T-helper 2 cell (primary cell): Measurements from ENCODE around the gene ZNF563.
"Not testable (repeated sequence)": the region's sequence is repeated elsewhere in the genome, so short reads cannot be mapped to it uniquely, and the experiment has no call there.

Experiments
- DNase-seq, 5 experiments: peaks; one replicate each; pipeline versions ENCODE4 v3.0.0 to v3.0.0-alpha.2; 2012 to 2022
- total RNA-seq, 2 donors: gene quantifications; one replicate each; lab custom pipeline; 2026; lab: John Stamatoyannopoulos, UW

Gene ZNF563
- 5.9 to 9.7 reads per million in 2 donors for total RNA-seq

DNA sequence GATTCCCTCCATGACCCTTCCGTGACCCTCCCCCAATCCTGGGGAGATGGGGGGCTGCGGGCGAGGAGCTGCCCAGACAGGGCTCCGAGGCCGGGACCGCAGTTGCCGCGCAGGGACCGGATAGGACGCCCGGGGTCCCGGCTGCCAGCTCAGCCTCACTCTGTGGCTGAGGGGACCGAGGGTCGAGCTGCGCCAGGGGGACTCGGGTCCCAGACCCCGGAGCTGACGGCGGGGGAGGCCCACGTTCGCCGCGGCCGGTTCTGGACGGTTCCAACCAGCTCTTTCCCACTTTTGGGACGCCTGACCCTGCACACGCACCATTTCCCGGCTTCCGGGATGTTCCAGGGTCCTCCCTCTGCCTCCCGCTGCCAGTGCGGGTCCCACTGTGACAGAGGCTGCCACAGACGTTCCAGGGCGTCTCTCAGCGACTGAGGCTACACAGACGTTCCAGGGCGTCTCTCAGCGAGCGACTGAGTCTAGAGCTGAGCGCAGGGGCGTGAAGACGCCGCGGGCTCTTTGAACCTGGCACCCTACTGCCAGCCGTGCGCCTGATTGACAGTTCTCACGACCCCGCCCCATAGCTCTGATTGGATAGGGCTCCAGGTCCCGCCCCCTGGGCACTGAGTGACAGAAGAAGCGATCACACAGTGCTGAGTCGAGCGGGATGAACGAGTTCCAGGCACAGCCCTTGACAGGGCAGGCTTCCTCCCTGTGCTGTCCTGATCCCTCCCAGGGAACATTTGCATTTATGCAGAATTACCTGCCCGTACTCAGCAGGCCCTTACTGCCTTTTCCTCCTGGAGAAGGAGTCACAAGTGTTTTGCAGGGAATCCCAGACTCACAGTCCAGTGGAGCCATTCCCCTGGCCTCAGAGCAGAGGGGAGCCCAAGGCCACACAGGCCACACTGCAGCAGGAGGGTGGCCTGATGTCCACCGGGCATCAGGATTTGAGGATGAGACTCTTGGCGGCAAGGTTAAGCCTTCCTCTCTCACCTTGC, at the start of gene ZNF563:
TSS of gene ZNF563 (minus strand) at position 472 of the 998 bp plus-strand sequence. CDS start at position 321, 151 bp downstream.
- peak; percentile 82 to 98 (median 94) for DNase-seq

DNA sequence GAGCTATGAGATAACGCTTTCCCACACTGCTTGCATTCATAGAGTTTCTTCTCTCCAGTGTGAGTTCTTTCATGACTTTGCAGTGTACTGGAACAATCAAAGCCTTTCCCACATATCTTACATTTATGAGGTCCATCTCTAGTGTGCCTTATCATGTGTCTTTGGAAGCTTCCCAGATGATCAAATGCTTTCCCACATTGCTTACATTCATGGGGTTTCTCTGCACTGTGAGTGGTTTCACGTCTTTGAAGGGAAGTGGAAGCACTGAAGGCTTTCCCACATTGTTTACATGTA, 47.0 kb upstream of the ZNF563 start:
- DNase-seq = no peak

DNA sequence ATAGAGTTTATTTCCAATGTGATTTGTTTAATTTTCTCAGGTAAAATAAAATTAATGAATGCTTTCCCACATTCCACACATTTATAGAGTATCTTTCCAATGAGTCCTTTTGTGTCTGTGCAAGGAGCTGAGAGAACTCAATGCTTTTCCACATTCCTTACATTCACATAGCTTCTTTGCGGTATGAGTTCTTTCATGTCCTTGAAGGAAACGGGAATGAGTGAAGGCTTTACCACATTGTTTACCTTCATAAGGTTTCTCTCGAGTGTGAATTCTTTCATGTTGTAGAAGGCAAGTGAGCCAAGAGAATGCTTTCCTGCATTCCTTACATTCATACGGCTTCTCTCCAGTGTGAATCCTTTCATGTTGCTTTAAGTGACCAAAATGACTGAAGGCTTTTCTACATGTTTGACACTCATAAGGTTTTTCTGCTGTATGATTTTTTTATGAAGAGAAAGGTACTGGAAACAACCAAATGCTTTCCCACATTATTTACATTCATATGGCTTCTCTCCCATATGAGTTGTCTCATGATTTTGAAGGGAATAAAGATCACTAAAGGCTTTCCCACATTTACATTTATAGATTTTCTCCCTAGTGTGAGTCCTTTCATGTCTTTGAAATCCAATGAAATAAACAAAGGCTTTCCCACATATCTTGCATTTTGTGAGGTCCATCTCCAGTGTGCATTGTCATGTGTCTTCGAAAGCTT, 46.5 kb upstream of the ZNF563 start:
- DNase-seq = no peak

DNA sequence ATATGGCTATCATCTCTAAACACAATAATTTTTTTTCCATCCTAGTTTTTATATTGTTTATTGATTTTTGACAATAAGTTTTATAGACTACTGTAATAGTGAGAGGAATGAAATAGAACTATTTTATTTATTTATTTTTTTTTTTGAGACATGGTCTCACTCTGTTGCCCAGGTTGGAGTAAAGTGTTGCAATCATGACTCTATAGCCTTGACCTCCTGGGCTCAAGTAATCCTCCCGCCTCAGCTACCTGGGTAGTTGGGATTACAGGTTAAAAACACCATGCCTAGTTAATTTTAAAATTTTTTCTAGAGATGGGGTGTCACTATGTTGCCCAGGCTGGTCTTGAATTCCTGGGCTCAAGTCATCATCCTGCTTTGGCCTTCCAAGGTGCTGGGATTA, 40.6 kb upstream of the ZNF563 start:
- DNase-seq = no peak

DNA sequence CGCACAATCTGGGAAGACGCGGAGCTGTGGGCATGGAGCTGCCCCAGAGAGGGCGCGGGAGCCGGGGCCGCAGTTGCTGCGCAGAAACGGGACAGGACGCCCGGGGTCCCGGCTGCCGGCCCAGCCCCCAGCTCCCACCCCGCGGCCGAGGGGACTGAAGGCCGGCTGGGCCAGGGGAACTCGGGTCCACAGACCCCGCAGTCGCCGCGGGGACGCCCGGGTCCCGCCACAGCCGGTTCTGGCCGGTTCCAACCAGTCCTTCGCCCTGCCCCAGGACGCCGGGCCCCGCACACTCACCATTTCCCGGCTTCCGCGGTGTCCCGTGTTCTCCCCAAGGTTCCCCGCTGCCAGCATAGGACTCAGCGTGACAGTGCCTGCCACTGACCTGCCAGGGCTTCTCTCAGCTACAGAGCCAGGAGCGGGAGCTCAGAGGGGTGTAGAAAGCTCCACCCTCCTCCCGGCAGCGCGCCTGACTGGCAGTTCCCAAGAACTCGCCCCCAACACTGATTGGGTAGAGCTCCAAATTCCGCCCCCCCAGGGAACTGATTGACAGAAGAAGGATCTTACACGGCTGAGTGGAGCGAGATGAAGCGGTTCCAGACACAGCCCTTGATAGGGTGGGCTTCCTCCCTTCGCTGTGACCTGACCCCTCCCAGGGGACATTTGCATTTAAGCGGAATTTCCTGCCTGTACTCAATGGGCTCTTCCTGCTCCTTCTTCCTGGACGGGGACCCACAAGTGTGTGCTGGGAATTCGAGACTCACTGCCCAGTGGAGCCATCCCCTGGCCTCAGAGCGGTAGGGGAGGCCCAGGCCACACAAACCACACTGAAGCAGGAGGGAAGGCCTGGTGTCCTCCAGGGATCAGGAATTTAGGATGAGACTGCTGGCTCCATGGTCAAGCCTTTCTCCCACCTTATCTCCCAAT, 32.1 kb upstream of the ZNF563 start, which contains the start of gene ZNF442:
TSS of gene ZNF442 (minus strand) at position 448 of the 927 bp plus-strand sequence. CDS start 2,052 bp downstream, outside the sequence.
- DNase-seq = peak; percentile 37 to 86 (median 68)

DNA sequence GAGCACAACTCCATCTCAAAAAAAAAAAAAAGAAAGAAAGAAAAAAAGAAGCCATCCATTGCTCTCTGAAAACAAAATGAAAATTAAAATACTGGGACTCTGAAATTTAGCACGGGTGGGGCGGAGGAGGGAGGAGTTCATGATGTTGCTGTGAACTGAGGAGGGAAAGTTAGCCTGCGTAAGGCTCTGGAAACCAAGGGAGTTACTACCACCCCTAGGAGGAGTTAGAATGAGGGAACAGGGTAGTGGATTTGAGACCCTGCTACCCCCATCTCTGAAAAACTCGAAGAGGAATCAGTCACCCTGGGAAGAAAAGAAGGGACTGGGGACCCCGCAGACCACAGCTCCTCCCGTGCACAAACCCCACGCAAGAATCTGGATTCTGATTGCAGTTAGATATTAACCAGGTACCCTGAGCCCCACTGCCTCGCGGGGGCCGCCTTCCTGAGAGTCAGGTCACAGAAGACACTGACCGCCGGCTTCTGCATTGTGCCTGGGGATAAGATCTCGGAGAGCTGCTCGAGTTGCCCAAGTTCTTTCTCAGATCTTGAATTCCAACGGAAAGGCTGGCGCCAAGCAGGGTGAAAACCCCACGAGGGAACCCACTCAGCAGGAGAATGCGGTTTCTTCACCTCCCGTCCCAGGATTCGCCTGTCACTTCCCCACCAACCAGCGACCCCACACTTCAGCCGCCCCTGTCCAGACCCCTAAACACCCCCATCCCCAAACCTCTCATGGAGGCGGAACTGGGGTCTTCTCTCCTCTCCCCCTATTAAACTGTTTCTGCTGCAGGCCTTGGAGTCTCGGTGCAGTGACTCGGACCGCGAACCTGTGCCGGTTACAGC, 31.2 kb upstream of the ZNF563 start:
- DNase-seq = no peak

DNA sequence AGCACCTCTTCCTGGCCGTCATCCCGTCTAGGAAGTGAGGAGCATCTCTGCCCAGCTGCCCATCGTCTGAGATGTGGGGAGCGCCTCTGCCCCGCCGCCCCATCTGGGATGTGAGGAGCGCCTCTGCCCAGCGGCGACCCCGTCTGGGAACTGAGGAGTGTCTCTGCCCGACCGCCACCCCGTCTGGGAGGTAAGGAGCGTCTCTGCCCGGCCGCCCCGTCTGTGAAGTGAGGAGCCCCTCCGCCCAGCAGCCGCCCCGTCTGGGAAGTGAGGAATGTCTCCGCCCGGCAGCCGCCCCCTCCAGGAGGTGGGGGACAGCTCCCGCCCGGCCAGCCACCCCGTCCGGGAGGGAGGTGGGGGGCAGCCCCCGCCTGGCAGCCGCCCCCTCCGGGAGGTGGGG, 28.8 kb upstream of the ZNF563 start:
- DNase-seq = not testable (repeated sequence)

DNA sequence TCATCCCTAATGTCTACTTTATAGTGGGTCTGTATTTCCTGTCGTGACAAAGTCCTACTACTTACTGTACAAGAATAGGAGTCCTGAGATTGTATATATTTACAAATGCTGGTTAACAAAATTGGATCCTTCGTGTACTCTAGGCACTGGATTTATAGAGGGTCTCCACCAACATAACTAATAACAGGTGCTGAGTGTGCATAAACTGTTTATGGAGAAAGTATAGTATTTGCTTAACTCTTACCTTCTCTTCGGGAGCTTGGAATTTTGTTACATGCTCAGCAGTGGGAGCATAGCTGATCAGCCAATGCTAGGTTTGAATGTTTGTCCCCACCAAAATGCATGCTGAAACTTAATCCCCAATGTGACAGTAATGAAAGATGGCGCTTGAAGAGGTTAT, 19.9 kb upstream of the ZNF563 start:
- no peak for DNase-seq

DNA sequence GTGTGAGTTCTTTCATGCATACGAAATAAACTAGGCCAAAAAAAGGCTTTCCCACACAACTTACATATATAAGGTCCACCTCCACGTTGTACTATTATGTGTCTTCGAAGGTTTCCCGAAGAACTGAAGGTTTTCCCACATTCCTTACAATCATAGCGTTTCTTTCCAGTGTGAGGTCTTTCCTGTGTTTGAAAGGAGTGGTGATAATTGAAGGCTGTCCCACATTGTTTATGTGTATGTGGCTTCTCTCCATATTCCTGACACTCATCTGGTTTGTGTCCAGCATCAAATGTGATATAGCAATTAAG, 17.4 kb upstream of the ZNF563 start:
- DNase-seq = no peak

DNA sequence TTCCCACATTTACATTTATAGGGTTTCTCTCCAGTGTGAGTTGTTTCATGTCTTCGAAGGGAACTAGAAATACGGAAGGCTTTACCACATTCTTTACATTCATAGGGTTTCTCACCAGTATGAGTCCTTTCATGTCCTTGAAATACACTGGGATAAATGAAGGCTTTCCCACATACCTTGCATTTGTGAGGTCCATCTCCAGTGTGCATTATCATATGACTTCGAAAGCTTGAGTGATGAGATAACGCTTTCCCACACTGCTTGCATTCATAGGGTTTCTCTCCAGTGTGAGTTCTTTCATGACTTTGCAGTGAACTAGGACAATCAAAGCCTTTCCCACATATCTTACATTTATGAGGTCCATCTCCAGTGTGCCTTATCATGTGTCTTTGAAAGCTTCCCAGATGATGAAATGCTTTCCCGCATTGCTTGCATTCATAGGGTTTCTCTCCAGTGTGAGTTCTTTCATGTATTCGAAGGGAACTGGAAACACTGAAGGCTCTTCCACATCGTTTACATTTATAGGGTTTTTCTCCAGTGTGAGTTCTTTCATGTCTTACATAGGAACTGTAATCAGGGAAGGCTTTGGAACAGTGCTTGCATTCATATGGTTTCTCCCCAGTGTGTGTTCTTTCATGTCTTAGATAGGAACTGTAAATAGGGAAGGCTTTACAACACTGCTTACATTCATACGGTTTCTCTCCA, 16.9 kb upstream of the ZNF563 start:
- no peak for DNase-seq

DNA sequence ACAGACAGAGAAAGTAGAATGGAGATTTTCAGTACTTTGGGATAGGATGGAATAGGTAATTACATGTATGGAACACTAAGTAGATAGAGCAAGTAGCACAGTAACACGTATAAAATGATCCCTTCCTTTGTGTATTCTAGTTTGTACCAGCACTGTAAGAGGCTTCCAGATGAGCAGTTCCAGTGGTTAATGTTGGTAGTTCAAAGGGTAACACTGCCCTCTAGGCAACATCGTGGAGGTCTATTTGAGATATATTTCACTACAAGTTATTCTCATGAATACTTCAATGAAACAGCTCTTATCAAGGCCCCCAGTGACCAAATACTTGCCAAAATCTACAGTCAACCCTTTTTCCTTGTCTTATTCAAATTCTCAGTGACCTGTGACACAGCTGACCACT, 13.5 kb upstream of the ZNF563 start:
- peak in 1 of 5 experiments; percentile 28 for DNase-seq

DNA sequence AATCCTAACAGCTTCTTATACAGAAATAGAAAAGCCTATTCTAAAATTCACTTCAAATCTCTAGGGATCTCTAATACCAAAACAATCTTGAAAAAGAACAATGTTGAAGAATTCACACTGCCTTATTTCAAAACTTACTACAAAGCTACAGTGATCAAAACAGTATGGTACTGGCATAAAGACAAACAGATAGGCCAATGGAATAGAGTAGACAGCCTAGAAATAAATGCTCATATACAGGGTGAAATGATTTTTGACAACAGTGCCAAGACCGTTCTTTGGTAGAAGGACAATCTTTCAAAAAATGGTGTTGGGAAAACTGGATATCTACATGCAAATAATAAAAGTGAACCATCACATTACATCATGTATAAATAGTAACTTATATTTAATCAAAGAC, 11.8 kb upstream of the ZNF563 start:
- DNase-seq = no peak

DNA sequence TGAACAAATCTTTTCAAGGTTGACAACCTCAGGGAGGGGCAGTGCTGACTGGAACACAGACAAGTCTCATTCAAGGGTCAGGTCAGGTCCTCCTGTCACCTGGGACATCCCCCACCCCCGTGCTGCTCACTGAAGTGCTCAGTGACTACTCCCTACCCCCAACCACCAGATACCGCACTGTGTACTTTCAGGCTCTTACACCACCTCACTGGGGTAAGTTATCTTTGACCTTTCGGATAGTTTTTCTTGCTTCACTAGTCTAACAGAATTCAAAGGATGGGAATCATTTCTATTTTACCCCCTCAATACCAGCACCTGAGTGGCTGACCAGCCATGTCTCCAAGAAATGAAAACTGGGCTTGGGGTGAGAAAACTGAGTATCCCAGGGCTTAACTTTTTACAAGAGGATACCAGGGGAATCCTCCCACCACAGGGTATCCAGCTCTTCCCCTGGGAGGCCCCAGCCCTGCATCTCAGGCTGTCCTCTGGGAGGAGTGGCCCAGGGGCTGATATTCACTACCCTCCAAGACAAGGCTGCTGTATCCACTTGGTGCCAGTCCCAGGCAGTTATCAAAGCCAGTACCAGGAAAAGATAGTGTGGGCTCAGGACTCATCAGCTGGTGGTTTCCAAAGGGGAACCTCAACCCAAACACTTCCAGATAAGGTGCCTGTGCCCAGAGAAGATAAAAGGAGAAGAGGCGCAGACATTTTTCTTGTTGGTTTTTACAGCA, 2.1 kb downstream of the ZNF563 start:
- DNase-seq = peak in 3 of 5 experiments; percentile 7 to 68 (median 16)

DNA sequence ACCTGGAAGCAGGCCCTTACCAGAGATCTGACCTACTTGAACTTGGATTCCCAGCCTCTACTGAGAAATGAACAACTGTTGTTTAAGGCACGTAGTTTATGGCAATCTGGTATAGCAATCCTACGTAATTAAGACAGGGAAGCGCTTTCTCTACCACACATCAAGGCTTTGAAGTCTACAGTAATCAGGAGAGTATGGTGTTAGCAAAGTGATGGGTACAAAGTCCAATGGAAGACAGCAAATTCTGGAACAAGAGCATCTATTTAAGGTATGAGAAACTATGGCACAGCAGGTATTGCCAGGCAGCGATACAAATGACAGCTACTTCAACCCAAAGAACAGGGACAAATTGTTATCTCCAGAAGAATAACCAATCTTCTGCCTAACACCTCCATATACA, 3.1 kb downstream of the ZNF563 start:
- DNase-seq = no peak

DNA sequence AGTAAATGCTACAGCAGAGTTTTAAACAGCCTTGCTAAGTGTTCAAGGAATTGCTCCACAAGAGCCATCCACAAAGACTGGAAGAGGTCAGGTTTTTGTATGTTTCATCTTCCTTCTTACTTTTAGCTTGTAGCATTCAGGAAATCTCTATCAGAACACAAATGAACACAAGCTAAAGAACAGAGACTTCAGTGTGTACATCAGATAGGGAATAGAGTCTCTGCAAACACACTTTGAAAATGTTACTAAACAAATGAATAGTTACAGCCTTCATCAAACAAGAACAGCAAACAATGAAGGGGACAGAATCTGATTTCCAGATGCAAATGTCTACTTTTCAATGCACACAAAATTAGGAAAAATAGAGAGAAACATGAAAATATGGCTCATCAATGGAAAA, 7.7 kb downstream of the ZNF563 start:
- DNase-seq = no peak

DNA sequence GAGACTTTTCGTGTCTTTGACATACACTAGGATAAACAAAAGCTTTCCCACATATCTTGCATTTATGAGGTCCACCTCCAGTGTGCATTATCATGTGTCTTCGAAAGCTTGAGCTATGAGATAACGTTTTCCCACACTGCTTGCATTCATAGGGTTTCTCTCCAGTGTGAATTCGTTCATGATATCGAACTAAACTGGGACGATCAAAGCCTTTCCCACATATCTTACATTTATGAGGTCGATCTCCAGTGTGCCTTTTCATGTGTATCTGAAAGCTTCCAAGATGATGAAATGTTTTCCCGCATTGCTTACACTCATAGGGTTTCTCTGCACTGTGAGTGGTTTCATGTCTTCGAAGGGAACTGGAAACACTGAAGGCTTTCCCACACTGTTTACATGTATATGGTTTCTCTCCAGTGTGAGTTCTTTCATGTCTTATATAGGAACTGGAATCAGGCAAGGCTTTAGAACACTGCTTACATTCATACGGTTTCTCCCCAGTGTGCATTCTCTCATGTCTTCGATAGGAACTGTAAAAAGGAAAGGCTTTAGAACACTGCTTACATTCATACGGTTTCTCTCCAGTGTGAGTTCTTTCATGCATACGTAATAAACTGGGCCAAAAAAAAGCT, 14.5 kb downstream of the ZNF563 start:
- no peak for DNase-seq

DNA sequence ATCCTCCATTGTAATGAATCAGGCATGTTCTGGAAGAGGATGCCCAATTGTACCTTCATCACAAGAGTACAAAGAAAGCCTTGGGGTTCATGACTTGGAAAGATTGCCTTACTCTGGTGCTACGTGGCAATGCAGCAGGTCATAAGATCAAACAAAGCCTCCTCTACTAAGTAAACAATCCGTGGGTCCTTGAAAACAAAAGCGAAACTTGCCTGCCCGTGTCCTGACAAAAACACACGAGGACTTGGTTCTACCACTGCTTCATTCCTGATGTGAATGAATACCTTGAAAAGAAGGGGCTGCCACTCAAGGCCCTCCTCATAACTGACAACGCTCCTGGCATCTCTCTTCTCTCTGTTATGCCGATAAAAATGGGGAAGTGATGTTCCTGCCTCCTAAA, 18.9 kb downstream of the ZNF563 start:
- no peak for DNase-seq

DNA sequence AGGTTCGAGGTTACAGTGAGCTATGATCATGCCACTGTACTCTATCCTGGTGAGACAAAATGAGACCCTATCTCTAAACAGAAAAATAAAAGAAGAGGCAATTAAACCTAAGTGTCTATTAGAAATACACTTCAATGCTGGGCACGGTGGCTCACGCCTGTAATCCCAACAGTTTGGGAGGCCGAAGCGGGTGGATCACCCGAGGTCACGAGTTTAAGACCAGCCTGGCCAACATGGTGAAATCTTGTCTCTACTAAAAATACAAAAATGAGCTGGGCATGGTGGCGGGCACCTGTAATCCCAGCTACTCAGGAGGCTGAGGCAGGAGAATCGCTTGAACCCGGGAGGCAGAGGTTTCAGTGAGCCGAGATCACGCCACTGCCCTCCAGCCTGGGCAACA, 24.5 kb downstream of the ZNF563 start:
- not testable (repeated sequence) for DNase-seq

DNA sequence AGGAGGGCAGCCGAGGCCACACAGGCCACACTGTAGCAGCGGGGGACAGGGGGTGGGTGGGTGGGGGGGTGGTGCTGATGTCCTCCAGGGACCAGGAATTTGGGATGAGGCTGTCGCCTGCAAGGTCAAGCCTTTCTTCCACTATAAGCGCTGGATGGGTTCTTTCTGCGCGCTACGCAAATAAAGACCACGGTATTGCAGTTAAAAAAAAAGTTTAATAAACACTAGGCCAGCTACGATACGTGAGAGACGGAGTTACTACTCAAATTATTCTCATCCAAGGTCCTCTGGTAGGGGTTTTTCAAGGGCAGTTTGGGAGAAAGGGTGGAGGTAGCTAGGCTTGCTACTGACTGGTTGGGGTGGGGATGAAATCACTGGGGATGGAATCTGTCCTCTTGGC, 38.2 kb downstream of the ZNF563 start:
- DNase-seq = no peak
